ENCODE measurements around the gene NOS3. TPM values are rescaled to one million over a fixed set of nuclear protein-coding genes. Genes with fewer than 3 reads are reported as not detected.

NOS3 gene
- total and polyA plus RNA-seq, 10 donors = 11.9 to 455 (median 164) TPM

DNA sequence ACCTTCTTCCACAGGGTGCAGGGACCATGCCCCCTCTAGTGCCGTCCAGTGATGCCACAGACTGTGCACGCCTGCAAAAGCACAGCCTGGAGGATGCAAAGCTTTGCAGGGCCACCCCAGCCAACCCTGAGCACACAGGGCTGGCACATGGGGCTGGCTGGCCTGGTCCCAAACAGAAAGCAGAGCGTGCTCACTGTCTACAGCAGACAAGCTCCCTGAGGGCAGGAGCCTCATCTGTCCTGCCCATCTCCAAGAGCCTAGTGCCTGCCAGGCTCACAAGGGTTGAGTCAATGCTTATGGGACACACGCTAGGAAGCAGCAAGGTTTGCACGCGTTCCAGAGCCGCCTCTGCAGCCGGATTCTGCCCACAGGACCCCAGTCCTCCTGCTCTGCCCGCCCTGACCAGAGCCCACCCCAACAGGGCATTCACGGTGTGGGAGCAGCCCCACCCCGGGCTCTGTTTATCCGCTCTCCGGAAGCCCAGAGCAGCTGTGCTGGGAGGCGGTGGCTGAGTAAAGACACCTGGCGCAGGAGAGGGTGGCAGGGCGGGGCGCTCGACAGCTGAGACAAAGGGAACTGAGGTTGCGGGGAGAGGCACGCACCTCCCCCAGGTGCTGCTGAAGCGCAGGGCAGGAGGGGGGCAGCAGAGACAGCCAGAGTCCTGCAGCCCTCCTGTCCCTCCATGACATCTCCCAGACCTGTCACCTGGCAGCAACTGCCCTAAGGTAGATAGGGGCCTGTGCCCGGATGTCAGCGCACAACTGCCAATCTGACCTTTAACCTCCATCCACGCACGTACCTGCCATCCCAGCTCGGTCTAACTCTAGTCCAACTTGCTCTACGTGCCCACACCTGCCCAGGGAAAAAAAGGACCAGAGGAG is 17.0 kb upstream of the NOS3 start:
- WGBS, 5 donors = 39 to 51% (median 44%) methylated on average over 20 to 27 of the region's 27 CpGs
- Histone ChIP-seq H3K36me3 (no peaks in the 10 kb centered on the region), H3K4me1 (peaks cover 5 to 62% (median 40%) of the 10 kb centered on the region in 6 donors), H3K27me3 (replicated peaks in 1 of 7) (peaks cover 4 to 69% (median 42%) of the 10 kb centered on the region in 7 donors), H3K4me3 (peak overlapping the region in 7 of 8 donors; percentile 39 to 78 (median 56)), H3K27ac (peak overlapping the region in 6 of 8 donors; percentile 38 to 83 (median 76)), H3K9me3 (no peaks in the 10 kb centered on the region)
- TF ChIP-seq POLR2A (IDR thresholded peaks at IDR 0.05) = no peak
- TF ChIP-seq POLR2AphosphoS5 (IDR thresholded peaks at IDR 0.05) = peak in 1 of 3 donors; percentile 44
- TF ChIP-seq, protein P1, sequence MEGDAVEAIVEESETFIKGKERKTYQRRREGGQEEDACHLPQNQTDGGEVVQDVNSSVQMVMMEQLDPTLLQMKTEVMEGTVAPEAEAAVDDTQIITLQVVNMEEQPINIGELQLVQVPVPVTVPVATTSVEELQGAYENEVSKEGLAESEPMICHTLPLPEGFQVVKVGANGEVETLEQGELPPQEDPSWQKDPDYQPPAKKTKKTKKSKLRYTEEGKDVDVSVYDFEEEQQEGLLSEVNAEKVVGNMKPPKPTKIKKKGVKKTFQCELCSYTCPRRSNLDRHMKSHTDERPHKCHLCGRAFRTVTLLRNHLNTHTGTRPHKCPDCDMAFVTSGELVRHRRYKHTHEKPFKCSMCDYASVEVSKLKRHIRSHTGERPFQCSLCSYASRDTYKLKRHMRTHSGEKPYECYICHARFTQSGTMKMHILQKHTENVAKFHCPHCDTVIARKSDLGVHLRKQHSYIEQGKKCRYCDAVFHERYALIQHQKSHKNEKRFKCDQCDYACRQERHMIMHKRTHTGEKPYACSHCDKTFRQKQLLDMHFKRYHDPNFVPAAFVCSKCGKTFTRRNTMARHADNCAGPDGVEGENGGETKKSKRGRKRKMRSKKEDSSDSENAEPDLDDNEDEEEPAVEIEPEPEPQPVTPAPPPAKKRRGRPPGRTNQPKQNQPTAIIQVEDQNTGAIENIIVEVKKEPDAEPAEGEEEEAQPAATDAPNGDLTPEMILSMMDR (IDR thresholded peaks at IDR 0.05 in 8 of 11, conservative IDR thresholded peaks at IDR 0.05 in 3 of 11) = no peak
- DNase-seq = peak; percentile 85
- intact Hi-C loops (cut with DNase I; ENCODE audit: low total_unique reads) = no loop called here

DNA sequence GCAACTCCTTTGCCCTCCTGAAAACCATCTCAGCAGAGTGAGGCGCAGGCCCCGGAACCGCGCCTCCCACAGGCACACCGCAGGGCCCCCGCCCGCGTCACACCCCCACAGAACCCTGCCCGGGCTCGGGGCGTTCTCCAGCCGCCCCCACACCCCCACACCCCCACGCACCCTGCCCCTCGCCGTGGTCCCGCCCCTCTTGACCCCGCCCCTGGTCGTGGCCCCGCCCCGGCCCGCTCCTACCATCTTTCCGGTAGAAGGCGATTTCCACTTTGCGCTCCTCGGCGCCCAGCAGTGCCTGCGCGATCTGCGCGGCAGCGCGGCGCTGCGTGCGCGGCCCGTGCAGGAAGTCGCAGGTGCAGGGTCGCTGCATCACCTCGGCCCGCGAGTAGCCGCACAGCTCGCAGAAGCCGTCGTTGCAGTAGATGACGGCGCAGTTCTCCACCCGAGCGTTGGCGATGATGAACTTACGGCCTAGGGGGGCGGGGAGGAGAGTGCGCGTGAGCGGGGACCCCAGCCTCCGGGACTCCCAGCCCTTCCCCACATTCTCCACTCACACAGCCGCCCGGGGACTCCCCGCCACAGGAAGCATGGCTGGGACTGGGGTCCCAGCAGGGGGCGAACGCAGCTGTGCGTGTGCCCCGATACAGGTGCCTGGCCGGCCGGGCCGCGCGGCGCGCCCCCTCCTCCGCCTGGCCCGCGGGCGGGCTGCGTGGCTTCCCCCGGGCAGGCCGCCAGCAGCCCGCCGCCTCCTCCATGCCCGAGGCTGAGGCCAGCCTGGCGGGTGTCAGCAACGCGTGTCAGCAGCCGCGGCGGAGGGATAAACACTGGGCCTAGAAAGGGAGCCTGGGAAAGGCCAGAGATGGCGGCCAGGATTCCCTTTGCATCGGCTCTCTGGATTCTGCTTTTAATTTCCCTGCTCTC is 16.1 kb upstream of the NOS3 start:
- TF ChIP-seq, protein P1 (IDR thresholded peaks at IDR 0.05 in 8 of 11, conservative IDR thresholded peaks at IDR 0.05 in 3 of 11) = peak in 8 of 11 experiments; percentile 14 to 58 (median 36)
- TF ChIP-seq POLR2AphosphoS5 (IDR thresholded peaks at IDR 0.05) (peak; percentile 82 to 87 (median 86)), POLR2A (IDR thresholded peaks at IDR 0.05) (no peak)
- WGBS, 5 donors = 1 to 6% (median 2%) methylated on average over 31 to 89 of the region's 89 CpGs
- Histone ChIP-seq H3K4me1 (peaks cover 5 to 70% (median 44%) of the 10 kb centered on the region in 6 donors), H3K4me3 (peak overlapping the region; percentile 32 to 78 (median 54)), H3K36me3 (no peaks in the 10 kb centered on the region), H3K27me3 (replicated peaks in 1 of 7) (peaks cover 4 to 78% (median 48%) of the 10 kb centered on the region in 7 donors), H3K9me3 (no peaks in the 10 kb centered on the region), H3K27ac (peak overlapping the region in 7 of 8 donors; percentile 27 to 83 (median 75))
- peak; percentile 92 for DNase-seq
- intact Hi-C loops (cut with DNase I; ENCODE audit: low total_unique reads) = no loop called here

DNA sequence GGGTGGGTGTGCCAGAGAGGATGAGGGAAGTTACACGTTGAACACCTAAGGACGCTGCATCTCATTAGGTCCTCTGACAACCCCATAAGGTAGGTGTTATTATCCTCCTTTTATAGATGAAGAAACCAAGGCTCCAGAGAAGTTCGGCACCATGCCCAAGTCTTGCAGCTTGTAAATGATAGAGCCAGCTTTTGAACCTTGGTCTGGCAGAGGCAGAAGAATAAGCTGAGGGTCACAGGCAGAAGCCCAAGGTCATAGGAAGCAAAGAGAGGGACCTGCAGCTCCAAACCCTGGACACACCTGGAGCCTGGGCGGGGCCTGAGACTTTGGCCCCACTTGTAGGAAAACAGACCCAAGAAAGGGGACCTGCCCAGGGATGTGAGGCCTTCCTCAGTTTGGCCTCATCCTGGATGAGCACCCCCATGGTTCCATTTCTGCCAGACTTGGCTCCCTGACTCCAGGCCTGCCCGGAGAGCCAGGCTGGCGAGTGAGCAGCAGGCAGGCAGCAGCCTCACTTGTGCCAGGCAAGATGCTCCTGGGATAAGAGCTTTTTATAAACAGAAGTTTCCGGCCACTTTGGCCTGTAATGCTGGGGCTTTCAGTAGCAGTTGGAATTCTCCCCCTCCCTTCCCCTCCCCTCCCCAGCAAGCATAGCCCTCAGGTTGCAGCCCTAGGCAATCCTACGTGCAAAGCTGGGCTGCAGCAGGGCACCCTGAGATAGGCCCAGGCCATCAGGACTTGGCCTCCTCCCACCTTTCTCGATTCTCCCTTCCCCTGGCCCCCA is 15.1 kb upstream of the NOS3 start:
- no peak for DNase-seq
- Histone ChIP-seq H3K4me3 (peak overlapping the region in 3 of 8 donors; percentile 53 to 78 (median 58)), H3K27ac (peak overlapping the region in 3 of 8 donors; percentile 76 to 83 (median 76)), H3K27me3 (replicated peaks in 1 of 7) (peaks cover 4 to 88% (median 52%) of the 10 kb centered on the region in 7 donors), H3K4me1 (peaks cover 5 to 69% (median 44%) of the 10 kb centered on the region in 6 donors), H3K9me3 (no peaks in the 10 kb centered on the region), H3K36me3 (no peaks in the 10 kb centered on the region)
- intact Hi-C loops (cut with DNase I; ENCODE audit: low total_unique reads) = no loop called here
- TF ChIP-seq, protein P1 (IDR thresholded peaks at IDR 0.05 in 8 of 11, conservative IDR thresholded peaks at IDR 0.05 in 3 of 11) = no peak
- no peak for TF ChIP-seq POLR2AphosphoS5 (IDR thresholded peaks at IDR 0.05)
- no peak for TF ChIP-seq POLR2A (IDR thresholded peaks at IDR 0.05)
- 71 to 82% (median 80%) methylated on average over 8 to 9 of the region's 9 CpGs for WGBS, 5 donors

All from spleen (tissue), 11 donors.